Effector memory CD8-positive, alpha-beta T cell (primary cell): Measurements from ENCODE around the gene RFK.
A peak's percentile ranks its signal among the peaks of the same experiment; 100 is the strongest.
"Not testable (repeated sequence)": the region's sequence is repeated elsewhere in the genome, so short reads cannot be mapped to it uniquely, and the experiment has no call there.

Experiments
- ATAC-seq: fragments of 150-1000 bp; cut with Tn5 transposase; replicated peaks from 2 replicates; pipeline ENCODE4 v1.10.0; 2021; ENCODE audit warnings: mild to moderate bottlenecking, moderate library complexity
- DNase-seq, 3 experiments: peaks; one replicate each; pipeline ENCODE4 v3.0.0; 2021
- H3K27ac Mint-ChIP-seq, 2 donors: one replicate each; pipeline ENCODE4 v1.8.0; 2022; ENCODE audit warnings: mild to moderate bottlenecking in 2 of 2, mixed read lengths in 2 of 2, moderate library complexity in 2 of 2
- H3K27me3 Mint-ChIP-seq, 2 donors: one replicate each; pipeline ENCODE4 v1.8.0; 2022; ENCODE audit warnings: mixed read lengths in 2 of 2
- H3K36me3 Mint-ChIP-seq: one replicate; pipeline ENCODE4 v1.8.0; 2022; ENCODE audit warnings: mild to moderate bottlenecking, moderate library complexity, mixed read lengths; ENCODE audit not compliant: insufficient read depth
- H3K4me1 Mint-ChIP-seq, 2 donors: one replicate each; pipeline ENCODE4 v1.8.0; 2022; ENCODE audit warnings: low read depth in 2 of 2, mixed read lengths in 2 of 2
- H3K4me3 Mint-ChIP-seq, 2 donors: one replicate each; pipeline ENCODE4 v1.8.0; 2022; ENCODE audit warnings: mild to moderate bottlenecking in 2 of 2, mixed read lengths in 2 of 2, moderate library complexity in 2 of 2
- H3K9me3 Mint-ChIP-seq, 2 donors: one replicate each; pipeline ENCODE4 v1.8.0; 2022; ENCODE audit warnings: mixed read lengths in 2 of 2
- total RNA-seq, 9 experiments: gene quantifications; one replicate each; lab custom pipeline; 2026; lab: John Stamatoyannopoulos, UW

RFK gene
- total RNA-seq, result 5.4 to 27.7 (median 24.9) reads per million in 9 experiments

GRCh38 chr9:76394195-76394959, at the start of gene RFK:
RFK (minus strand) TSS chr9:76394426; CDS start chr9:76394171, 255 bp downstream.
- peak; percentile 78 to 94 (median 94) for DNase-seq
- Mint-ChIP-seq H3K27me3 (no peaks in the 10 kb centered on the region), H3K27ac (peak within 1 kb of the TSS; percentile 98 to 99), H3K36me3 (peaks cover 10% of the 10 kb centered on the region), H3K4me3 (peak within 1 kb of the TSS; percentile 96 to 99), H3K4me1 (peaks cover 17 to 28% of the 10 kb centered on the region in 2 donors), H3K9me3 (no peaks in the 10 kb centered on the region)
- peak; percentile 90 for ATAC-seq

- DNase-seq (no peak), ATAC-seq (no peak)
- H3K4me3 Mint-ChIP-seq, result no peak overlapping the region
- H3K36me3 Mint-ChIP-seq, result no peaks in the 10 kb centered on the region
- peaks cover 0 to 8% of the 10 kb centered on the region in 2 donors for H3K27me3 Mint-ChIP-seq
- H3K4me1 Mint-ChIP-seq, result peaks cover 5 to 8% of the 10 kb centered on the region in 2 donors
- peak overlapping the region in 1 of 2 donors; percentile 2 for H3K27ac Mint-ChIP-seq
- H3K9me3 Mint-ChIP-seq, result no peaks in the 10 kb centered on the region
These were observed 49.7 kb upstream of the RFK start for GRCh38 chr9:76443887-76444286.

- Mint-ChIP-seq H3K27me3 (peaks cover 0 to 8% of the 10 kb centered on the region in 2 donors), H3K4me1 (peaks cover 3 to 8% of the 10 kb centered on the region in 2 donors), H3K9me3 (no peaks in the 10 kb centered on the region), H3K27ac (no peak overlapping the region), H3K36me3 (no peaks in the 10 kb centered on the region), H3K4me3 (no peak overlapping the region)
- peak; percentile 31 for ATAC-seq
- DNase-seq, result no peak
These were observed 47.5 kb upstream of the RFK start for GRCh38 chr9:76441551-76442322.

- H3K36me3 Mint-ChIP-seq, result no peaks in the 10 kb centered on the region
- no peak overlapping the region for H3K27ac Mint-ChIP-seq
- ATAC-seq (no peak), DNase-seq (no peak)
- H3K9me3 Mint-ChIP-seq, result no peaks in the 10 kb centered on the region
- peaks cover 3 to 8% of the 10 kb centered on the region in 2 donors for H3K4me1 Mint-ChIP-seq
- peaks cover 6 to 8% of the 10 kb centered on the region in 2 donors for H3K27me3 Mint-ChIP-seq
- H3K4me3 Mint-ChIP-seq, result no peak overlapping the region
These were observed 44.8 kb upstream of the RFK start for GRCh38 chr9:76438841-76439588.

- H3K27me3 Mint-ChIP-seq, result peaks cover 6 to 19% of the 10 kb centered on the region in 2 donors
- not testable (repeated sequence) for H3K4me3 Mint-ChIP-seq, H3K27ac Mint-ChIP-seq, H3K9me3 Mint-ChIP-seq, ATAC-seq, DNase-seq, H3K4me1 Mint-ChIP-seq, H3K36me3 Mint-ChIP-seq
These were observed 42.9 kb upstream of the RFK start for GRCh38 chr9:76437017-76437699.

GRCh38 chr9:76434897-76435296, 40.7 kb upstream of the RFK start:
- not testable (repeated sequence) for H3K4me3 Mint-ChIP-seq, H3K36me3 Mint-ChIP-seq, ATAC-seq, H3K4me1 Mint-ChIP-seq, H3K9me3 Mint-ChIP-seq, H3K27ac Mint-ChIP-seq, DNase-seq
- H3K27me3 Mint-ChIP-seq, result peaks cover 6 to 11% of the 10 kb centered on the region in 2 donors

GRCh38 chr9:76433836-76434235, 39.6 kb upstream of the RFK start:
- H3K36me3 Mint-ChIP-seq, result no peaks in the 10 kb centered on the region
- H3K4me1 Mint-ChIP-seq, result no peaks in the 10 kb centered on the region
- H3K9me3 Mint-ChIP-seq, result no peaks in the 10 kb centered on the region
- ATAC-seq, result no peak
- H3K27ac Mint-ChIP-seq, result no peak overlapping the region
- no peak overlapping the region for H3K4me3 Mint-ChIP-seq
- no peak for DNase-seq
- peaks cover 6 to 11% of the 10 kb centered on the region in 2 donors for H3K27me3 Mint-ChIP-seq

- Mint-ChIP-seq H3K36me3 (no peaks in the 10 kb centered on the region), H3K27ac (no peak overlapping the region), H3K4me3 (no peak overlapping the region), H3K27me3 (peaks cover 6 to 11% of the 10 kb centered on the region in 2 donors), H3K9me3 (no peaks in the 10 kb centered on the region), H3K4me1 (no peaks in the 10 kb centered on the region)
- ATAC-seq, result no peak
- DNase-seq, result no peak
These were observed 39.2 kb upstream of the RFK start for GRCh38 chr9:76433406-76433805.

- Mint-ChIP-seq H3K4me3 (no peak overlapping the region), H3K4me1 (no peaks in the 10 kb centered on the region), H3K36me3 (no peaks in the 10 kb centered on the region), H3K27ac (no peak overlapping the region), H3K27me3 (peaks cover 6 to 11% of the 10 kb centered on the region in 2 donors), H3K9me3 (no peaks in the 10 kb centered on the region)
- DNase-seq, result no peak
- ATAC-seq, result no peak
These were observed 37.4 kb upstream of the RFK start for GRCh38 chr9:76431601-76432000.

GRCh38 chr9:76426807-76427419, 32.7 kb upstream of the RFK start:
- Mint-ChIP-seq H3K4me1 (peaks cover 0 to 2% of the 10 kb centered on the region in 2 donors), H3K4me3 (no peak overlapping the region), H3K36me3 (no peaks in the 10 kb centered on the region), H3K9me3 (no peaks in the 10 kb centered on the region), H3K27me3 (no peaks in the 10 kb centered on the region), H3K27ac (no peak overlapping the region)
- ATAC-seq, result no peak
- no peak for DNase-seq

GRCh38 chr9:76425677-76426453, 31.6 kb upstream of the RFK start:
- Mint-ChIP-seq H3K4me1 (peaks cover 0 to 2% of the 10 kb centered on the region in 2 donors), H3K4me3 (no peak overlapping the region), H3K36me3 (no peaks in the 10 kb centered on the region), H3K27me3 (no peaks in the 10 kb centered on the region), H3K27ac (no peak overlapping the region), H3K9me3 (no peaks in the 10 kb centered on the region)
- ATAC-seq, result no peak
- DNase-seq, result no peak

- Mint-ChIP-seq H3K4me3 (no peak overlapping the region), H3K27me3 (no peaks in the 10 kb centered on the region), H3K9me3 (no peaks in the 10 kb centered on the region), H3K4me1 (peaks cover 0 to 2% of the 10 kb centered on the region in 2 donors), H3K27ac (no peak overlapping the region), H3K36me3 (no peaks in the 10 kb centered on the region)
- no peak for ATAC-seq
- no peak for DNase-seq
These were observed 30.3 kb upstream of the RFK start for GRCh38 chr9:76424491-76424890.
